Neuron (in vitro differentiated cells): ENCODE measurements around the gene GASK1A.

ENCODE experiments used
- H2AFZ ChIP-seq: one replicate; pipeline ENCODE4 v1.6.1; 2013; ENCODE audit warnings: low read depth, mild to moderate bottlenecking, inconsistent platforms, low read length, moderate library complexity
- H3K27me3 ChIP-seq: one replicate; pipeline ENCODE4 v1.6.1; 2013; ENCODE audit warnings: low read length; ENCODE audit not compliant: insufficient read depth
- H3K36me3 ChIP-seq: one replicate; pipeline ENCODE4 v1.6.1; 2013; ENCODE audit warnings: low read length; ENCODE audit not compliant: insufficient read depth
- H3K4me1 ChIP-seq: one replicate; pipeline ENCODE4 v1.6.1; 2013; ENCODE audit warnings: low read length; ENCODE audit not compliant: insufficient read depth
- H3K4me3 ChIP-seq: 2 replicates; pipeline ENCODE4 v1.5.1; 2013; ENCODE audit warnings: mild to moderate bottlenecking, low read length, moderate library complexity
- H3K9me3 ChIP-seq: one replicate; pipeline ENCODE4 v1.6.1; 2013; ENCODE audit warnings: low read length

Gene GASK1A

GRCh38 chr3:43102773-43103480, 123.8 kb downstream of the GASK1A start:
- no peak overlapping the region for H2AFZ ChIP-seq
- no peaks in the 10 kb centered on the region for H3K36me3 ChIP-seq
- no peak overlapping the region for H3K4me3 ChIP-seq
- no peaks in the 10 kb centered on the region for H3K27me3 ChIP-seq
- no peaks in the 10 kb centered on the region for H3K9me3 ChIP-seq
- peaks cover 11% of the 10 kb centered on the region for H3K4me1 ChIP-seq

- Histone ChIP-seq H3K27me3 (no peaks in the 10 kb centered on the region), H3K4me1 (peaks cover 11% of the 10 kb centered on the region), H3K4me3 (no peak overlapping the region), H2AFZ (no peak overlapping the region), H3K9me3 (no peaks in the 10 kb centered on the region), H3K36me3 (no peaks in the 10 kb centered on the region)
Observed at GRCh38 chr3:43104039-43104438, 124.9 kb downstream of the GASK1A start.

- H3K4me3 ChIP-seq, result peak overlapping the region; percentile 77
Observed at GRCh38 chr3:43104660-43105595, 125.8 kb downstream of the GASK1A start.

GRCh38 chr3:43105596-43106292, 126.6 kb downstream of the GASK1A start, which contains the start of gene POMGNT2:
Gene POMGNT2 (minus strand): TSS chr3:43106079. CDS start chr3:43081431, 24,648 bp downstream.
- Histone ChIP-seq H3K36me3 (no peaks in the 10 kb centered on the region), H3K4me1 (peaks cover 11% of the 10 kb centered on the region), H3K9me3 (no peaks in the 10 kb centered on the region), H3K27me3 (no peaks in the 10 kb centered on the region), H3K4me3 (peak within 1 kb of the TSS; percentile 77), H2AFZ (peak within 1 kb of the TSS; percentile 95)

More at GRCh38 chr3:43104660-43105595, 125.8 kb downstream of the GASK1A start:
- Histone ChIP-seq H3K27me3 (no peaks in the 10 kb centered on the region), H2AFZ (no peak overlapping the region), H3K4me1 (peaks cover 11% of the 10 kb centered on the region), H3K36me3 (no peaks in the 10 kb centered on the region), H3K9me3 (no peaks in the 10 kb centered on the region)

- Histone ChIP-seq H3K4me1 (peaks cover 11% of the 10 kb centered on the region), H2AFZ (peak overlapping the region; percentile 95)
Observed at GRCh38 chr3:43106293-43106628, 127.2 kb downstream of the GASK1A start.

More at GRCh38 chr3:43106293-43106628, 127.2 kb downstream of the GASK1A start:
- Histone ChIP-seq H3K9me3 (no peaks in the 10 kb centered on the region), H3K27me3 (no peaks in the 10 kb centered on the region), H3K36me3 (no peaks in the 10 kb centered on the region), H3K4me3 (peak overlapping the region; percentile 77)
